ENCODE data around the gene MPV17.

The MPV17 gene

DNA sequence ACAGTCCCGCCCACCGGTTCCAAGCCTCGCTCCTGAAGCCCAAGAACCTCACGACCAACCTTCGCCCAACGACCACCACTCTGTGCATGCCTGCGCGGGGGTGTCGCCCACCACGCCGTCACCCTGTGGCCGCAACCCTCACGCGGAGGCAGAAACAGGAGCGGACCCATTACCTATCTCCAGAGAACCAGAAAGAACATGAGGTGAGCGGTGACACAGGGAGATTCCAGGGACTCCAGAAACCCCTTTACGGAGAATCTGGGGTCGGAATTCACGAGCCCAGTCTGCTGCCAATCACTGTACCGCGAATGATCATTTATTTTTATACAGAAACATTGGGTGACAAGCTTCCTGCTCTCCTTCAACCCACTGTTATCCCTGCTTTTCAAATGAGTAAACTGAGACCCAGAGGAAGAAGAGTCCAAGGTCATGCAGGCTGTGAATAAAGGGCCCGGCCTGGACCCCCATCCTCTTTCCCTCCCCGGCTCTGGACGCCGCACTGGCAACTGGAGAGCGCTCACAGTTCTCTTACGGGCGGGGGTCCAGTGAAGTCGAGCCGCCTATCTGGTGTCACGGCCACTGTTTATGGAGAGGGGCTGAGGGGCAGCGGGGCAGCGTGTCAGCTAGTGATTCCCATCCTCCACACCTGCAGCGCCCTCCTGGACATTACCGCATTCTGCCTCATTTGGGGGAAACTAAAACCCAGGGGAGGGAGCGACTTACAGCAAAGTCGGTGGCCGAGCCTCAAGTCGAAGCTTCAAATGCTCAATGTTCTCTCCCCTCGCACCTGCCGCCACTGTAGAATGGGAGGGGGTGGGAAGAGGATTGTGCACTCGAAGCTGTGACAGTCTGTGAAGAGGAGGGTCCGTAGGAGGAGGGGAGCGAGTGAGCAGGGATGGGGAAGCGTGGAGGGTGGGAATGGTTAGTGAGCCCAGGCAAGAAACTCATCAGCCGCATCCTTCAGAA is 59.3 kb downstream of the MPV17 start:
- no peak for DNase-seq

DNA sequence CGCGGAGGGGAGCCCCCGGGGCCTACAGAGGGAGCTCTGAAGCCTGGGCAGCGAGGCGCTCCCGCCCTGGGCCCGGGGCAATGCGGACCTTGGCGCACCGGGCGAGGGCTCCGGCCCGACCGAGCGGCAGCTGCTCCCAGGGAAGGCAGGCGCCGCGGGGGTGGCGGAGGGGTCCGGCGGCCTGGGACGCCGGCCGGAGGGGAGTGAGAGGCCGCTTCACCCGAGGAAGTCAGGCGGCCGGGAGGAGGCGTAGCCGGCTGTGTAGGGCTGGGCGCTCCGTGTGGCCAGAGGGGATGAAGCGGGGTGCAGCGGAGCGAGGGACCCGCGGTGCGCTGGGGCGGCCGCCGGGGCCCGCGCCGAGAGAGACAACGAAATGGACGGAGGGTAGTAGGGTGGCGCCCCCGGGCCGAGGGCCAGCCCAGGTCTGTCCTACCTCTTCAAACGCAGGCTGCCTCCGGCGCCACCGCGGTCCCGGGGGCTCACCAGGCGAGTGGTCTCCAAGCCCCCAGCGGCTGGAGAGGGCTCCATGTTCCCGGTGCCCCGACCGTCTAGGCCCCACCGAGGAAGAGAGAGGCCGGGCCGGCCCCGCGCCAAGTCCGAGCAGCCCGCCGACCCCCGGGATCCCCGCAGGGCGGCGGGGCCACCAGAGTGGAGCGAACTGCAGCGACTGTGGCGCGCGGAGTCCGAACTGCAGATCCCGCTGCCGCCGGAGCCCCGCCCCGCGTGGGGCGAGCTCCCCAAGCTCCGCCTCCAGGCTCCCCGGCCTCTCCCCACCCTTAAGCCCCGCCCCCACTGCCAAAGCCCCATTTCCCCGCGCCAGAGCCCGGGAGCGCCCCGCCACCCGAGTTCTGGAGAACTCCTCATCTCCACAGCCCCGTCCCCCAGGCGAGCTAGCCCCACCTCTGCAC is 60.3 kb downstream of the MPV17 start, which contains the start of gene SLC30A3:
TSS of gene SLC30A3 (minus strand) at position 669 of the 908 bp plus-strand sequence. CDS start at position 528, 141 bp downstream.
- peak; percentile 56 for DNase-seq

DNA sequence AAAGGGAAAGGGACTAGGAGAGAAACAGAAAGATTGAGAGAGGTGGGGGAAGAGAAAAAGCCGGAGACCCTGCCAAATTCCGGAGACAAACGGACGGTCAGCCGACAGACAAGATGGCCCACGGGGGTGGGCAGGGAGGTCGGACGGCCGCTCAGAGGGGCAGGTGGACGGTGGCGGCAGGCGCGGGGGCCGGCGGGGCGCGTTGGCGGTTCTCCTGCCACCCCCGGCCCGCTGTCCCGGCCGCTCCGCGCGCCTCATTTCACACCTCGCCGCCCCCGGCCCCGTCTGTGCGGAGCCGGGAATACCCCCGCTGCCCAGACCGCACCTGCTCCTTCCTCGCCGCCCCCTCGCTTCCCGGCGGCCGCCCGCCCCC is 61.0 kb downstream of the MPV17 start:
- DNase-seq = no peak

DNA sequence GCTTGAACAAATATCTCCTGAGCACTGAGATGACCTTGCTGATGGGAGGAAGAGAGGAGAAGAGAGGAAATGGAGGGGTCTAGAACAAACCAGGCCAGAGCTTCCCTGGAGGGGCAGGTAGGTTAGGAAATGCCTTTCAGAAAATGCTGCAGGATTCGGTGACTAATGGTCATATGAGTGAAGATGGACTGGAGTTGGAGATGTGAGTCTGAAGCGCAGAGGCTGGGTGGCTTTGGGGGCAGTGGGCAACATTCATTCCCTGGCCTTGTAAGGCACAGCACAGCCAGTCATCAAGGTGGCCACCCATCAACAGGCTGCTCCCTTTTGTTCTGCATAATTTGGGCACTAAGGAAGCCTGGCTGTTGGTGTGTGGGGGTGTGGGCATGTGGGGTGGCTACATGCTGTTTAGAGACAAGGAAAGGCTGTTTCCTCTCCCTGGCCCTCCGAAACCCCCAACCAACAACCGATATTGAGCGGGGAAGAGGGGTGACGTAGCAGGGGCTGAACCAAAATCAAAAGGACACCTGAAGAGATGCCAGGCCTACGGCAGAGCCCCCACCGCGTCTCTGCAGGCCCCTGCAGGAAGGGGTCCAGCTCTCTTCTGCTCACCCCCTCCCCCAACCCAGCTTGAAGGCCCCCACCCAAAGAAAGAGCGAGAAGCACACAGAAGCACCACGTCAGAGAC is 61.5 kb downstream of the MPV17 start:
- DNase-seq = no peak

Measured in effector CD8-positive, alpha-beta T cell (primary cell).